Keratinocyte (primary cell): ENCODE data around the gene MIER1.

Experiments used
- EZH2 ChIP-seq: IDR thresholded peaks from one replicate; pipeline ENCODE4 v1.6.1; 2012; ENCODE audit warnings: inconsistent platforms, mild to moderate bottlenecking, low read length, moderate library complexity
- TF ChIP-seq, protein P1 (sequence below), 3 experiments: IDR thresholded peaks in 1 of 3; conservative IDR thresholded peaks in 1 of 3; optimal IDR thresholded peaks in 1 of 3; 2 replicates in 2 of 3; 3 replicates in 1 of 3; pipeline versions ENCODE3 to v1.5.1; 2011; ENCODE audit warnings: low read length in 3 of 3, mild to moderate bottlenecking in 3 of 3, moderate library complexity in 2 of 3, control low read depth in 1 of 3, inconsistent platforms in 1 of 3; ENCODE audit not compliant: insufficient read depth in 2 of 3; ENCODE audit errors: extremely low read depth in 1 of 3

DNA sequence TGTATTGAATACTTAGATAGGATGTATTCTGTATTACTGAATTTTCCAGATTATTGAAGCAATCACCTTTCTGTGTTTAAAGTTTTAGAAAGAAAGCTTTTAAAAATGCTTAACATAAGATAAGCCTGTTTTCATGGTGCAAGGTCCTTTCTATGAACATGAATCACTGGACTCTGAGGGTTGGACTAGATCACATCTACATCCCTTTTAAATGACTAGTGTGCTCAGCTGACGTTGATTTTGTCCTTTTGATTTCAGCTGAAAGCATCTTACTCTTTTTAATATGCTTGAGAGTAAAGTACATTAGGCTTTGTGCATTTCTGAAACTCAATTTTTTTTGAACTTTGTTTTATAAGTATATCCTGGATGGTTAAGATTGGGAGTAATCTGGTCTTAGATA is 16.2 kb downstream of the MIER1 start:
- TF ChIP-seq, protein P1, sequence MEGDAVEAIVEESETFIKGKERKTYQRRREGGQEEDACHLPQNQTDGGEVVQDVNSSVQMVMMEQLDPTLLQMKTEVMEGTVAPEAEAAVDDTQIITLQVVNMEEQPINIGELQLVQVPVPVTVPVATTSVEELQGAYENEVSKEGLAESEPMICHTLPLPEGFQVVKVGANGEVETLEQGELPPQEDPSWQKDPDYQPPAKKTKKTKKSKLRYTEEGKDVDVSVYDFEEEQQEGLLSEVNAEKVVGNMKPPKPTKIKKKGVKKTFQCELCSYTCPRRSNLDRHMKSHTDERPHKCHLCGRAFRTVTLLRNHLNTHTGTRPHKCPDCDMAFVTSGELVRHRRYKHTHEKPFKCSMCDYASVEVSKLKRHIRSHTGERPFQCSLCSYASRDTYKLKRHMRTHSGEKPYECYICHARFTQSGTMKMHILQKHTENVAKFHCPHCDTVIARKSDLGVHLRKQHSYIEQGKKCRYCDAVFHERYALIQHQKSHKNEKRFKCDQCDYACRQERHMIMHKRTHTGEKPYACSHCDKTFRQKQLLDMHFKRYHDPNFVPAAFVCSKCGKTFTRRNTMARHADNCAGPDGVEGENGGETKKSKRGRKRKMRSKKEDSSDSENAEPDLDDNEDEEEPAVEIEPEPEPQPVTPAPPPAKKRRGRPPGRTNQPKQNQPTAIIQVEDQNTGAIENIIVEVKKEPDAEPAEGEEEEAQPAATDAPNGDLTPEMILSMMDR (optimal IDR thresholded peaks at IDR 0.05 in 1 of 3, IDR thresholded peaks at IDR 0.05 in 1 of 3, conservative IDR thresholded peaks at IDR 0.05 in 1 of 3; ENCODE audit: extremely low read depth in 1 of 3, insufficient read depth in 2 of 3, low read length in 3 of 3), result no peak
- TF ChIP-seq EZH2, result no peak
